ENCODE data around the gene AGBL3. TPM values are rescaled to one million over a fixed set of nuclear protein-coding genes. Genes with fewer than 3 reads are reported as not detected.

AGBL3 gene
- total RNA-seq, 2 experiments from 2014 or later: 2.2 to 2.5 TPM

DNA sequence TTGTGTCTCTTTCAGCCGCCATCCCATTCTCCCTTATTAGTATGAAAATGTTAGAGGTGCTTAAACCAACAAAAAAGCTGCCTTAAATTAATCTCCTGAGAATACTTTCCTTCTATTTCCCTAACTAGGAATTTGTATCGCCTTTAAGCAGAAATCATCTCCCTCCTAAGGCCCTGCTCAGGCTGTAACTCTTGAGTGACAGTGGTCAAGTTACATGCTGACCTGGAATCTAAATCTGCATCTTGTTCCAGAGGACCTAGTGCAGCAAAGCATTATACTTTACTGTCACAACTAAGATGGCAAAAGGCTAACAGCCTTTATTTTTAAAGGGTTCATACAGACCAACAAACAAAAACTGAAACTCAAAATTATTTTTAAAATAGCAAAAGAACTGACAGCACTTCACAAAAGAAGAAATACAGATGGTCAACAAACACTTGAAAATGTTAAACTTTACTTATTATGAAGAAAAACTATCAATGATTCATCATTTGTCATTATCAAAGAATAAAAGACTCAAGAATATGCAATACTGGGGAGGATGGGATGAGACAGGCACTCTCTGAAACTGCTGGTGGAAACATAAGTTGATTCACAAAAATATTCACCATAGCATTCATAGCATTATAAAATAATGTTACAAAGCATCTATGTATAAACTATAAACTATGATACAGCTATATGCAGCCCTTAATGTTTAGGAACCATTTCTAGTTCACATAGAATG is 173.2 kb downstream of the AGBL3 start:
- TF ChIP-seq, protein P1, sequence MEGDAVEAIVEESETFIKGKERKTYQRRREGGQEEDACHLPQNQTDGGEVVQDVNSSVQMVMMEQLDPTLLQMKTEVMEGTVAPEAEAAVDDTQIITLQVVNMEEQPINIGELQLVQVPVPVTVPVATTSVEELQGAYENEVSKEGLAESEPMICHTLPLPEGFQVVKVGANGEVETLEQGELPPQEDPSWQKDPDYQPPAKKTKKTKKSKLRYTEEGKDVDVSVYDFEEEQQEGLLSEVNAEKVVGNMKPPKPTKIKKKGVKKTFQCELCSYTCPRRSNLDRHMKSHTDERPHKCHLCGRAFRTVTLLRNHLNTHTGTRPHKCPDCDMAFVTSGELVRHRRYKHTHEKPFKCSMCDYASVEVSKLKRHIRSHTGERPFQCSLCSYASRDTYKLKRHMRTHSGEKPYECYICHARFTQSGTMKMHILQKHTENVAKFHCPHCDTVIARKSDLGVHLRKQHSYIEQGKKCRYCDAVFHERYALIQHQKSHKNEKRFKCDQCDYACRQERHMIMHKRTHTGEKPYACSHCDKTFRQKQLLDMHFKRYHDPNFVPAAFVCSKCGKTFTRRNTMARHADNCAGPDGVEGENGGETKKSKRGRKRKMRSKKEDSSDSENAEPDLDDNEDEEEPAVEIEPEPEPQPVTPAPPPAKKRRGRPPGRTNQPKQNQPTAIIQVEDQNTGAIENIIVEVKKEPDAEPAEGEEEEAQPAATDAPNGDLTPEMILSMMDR (IDR thresholded peaks at IDR 0.05): no peak
- ATAC-seq (ENCODE audit: poor library complexity) (no peak), DNase-seq (no peak)
- peaks cover 92% of the 10 kb centered on the region for H3K36me3 Mint-ChIP-seq (ENCODE audit: low read depth)
- Histone ChIP-seq H3K4me1 (ENCODE audit: insufficient read depth, low read length) (peaks cover 32% of the 10 kb centered on the region), H3K4me3 (ENCODE audit: low read length) (no peak overlapping the region), H3K36me3 (ENCODE audit: insufficient read depth, low read length) (peaks cover 37% of the 10 kb centered on the region), H3K27me3 (ENCODE audit: control insufficient read depth in 1 of 2, insufficient read depth in 2 of 2, low read length in 2 of 2) (no peaks in the 10 kb centered on the region), H3K27ac (ENCODE audit: low read depth in 1 of 2, low read length in 2 of 2) (no peak overlapping the region), H3K9me3 (ENCODE audit: control insufficient read depth in 1 of 2, insufficient read depth in 1 of 2, low read length in 2 of 2) (peaks cover 14 to 32% of the 10 kb centered on the region in 2 experiments)
- H3K27me3 Mint-ChIP-seq: no peaks in the 10 kb centered on the region
- intact Hi-C loops (cut with DNase I, micrococcal nuclease): loop anchor here in 1 of 2 experiments (10.0 kb wide), 3 partner anchors 295 to 705 kb away; partner anchors contain the start of genes AKR1B1 and STMP1
- H3K4me3 Mint-ChIP-seq: no peak overlapping the region
- peaks cover 25% of the 10 kb centered on the region for H3K9me3 Mint-ChIP-seq
- CTCF ChIA-PET: interaction anchor here (1.9 to 2.4 kb wide), 2 partner anchors 10 to 174 kb away, joined by 5 to 19 read pairs; partner anchors contain the start of genes AGBL3 and CYREN
- peaks cover 42% of the 10 kb centered on the region for H3K4me1 Mint-ChIP-seq (ENCODE audit: low read depth)
- POLR2A ChIA-PET: interaction anchor here (1.8 to 4.2 kb wide), 2 partner anchors 10 to 11 kb away, joined by 7 to 31 read pairs; partner anchors contain the start of genes CYREN and TMEM140
- peak overlapping the region; percentile 29 for H3K27ac Mint-ChIP-seq

DNA sequence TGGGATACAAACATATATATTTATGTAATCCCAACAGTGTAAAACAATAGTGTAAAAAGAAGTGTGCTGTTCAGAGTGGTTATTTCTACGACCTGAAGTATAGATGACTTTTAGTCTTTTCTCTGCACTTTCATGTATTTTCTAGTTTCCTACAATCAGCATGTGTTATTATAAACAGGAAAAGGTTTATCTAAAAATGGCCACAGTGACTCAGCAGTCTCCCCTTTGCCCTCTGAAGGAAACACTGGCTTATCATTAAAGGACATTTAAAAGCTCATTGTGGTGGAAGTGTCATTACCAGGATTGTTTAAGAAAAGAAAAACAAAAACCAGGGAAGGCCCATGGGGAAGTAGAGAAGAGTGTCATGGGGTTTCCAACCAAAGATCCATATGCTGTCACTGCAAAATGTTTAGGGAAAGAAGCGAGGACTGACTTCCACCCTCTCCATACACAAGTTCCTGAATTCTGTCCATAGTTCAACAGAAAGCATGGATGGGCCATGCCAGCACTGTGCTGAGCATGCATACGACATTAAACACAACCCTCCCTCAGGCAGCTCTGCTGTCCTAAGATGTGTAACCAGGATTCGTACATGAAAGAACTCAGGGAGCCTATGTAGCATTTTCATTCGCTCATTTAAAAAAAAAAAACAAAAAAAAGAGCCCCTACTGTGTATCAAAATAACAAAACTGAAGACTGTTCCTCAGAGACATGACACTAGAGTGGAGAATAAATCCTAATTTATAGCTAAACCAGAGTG is 174.0 kb downstream of the AGBL3 start:
- CTCF ChIA-PET: interaction anchor here (0.8 to 2.4 kb wide), 3 partner anchors 9 to 174 kb away, joined by 3 to 19 read pairs (median 5); partner anchors contain the start of genes AGBL3, CYREN and TMEM140
- Mint-ChIP-seq H3K27me3 (no peaks in the 10 kb centered on the region), H3K4me1 (ENCODE audit: low read depth) (peaks cover 34% of the 10 kb centered on the region), H3K27ac (peak overlapping the region; percentile 29), H3K4me3 (no peak overlapping the region), H3K36me3 (ENCODE audit: low read depth) (peaks cover 92% of the 10 kb centered on the region), H3K9me3 (peaks cover 17% of the 10 kb centered on the region)
- peaks cover 43% of the 10 kb centered on the region for H3K36me3 ChIP-seq (ENCODE audit: insufficient read depth, low read length)
- DNase-seq: peak in 1 of 14 experiments; percentile 47
- peaks cover 14 to 25% of the 10 kb centered on the region in 2 experiments for H3K9me3 ChIP-seq (ENCODE audit: control insufficient read depth in 1 of 2, insufficient read depth in 1 of 2, low read length in 2 of 2)
- intact Hi-C loops (cut with DNase I, micrococcal nuclease): loop anchor here in 1 of 2 experiments (10.0 kb wide), 3 partner anchors 295 to 705 kb away; partner anchors contain the start of genes AKR1B1 and STMP1
- no peak for ATAC-seq (ENCODE audit: poor library complexity)
- TF ChIP-seq, protein P1 (IDR thresholded peaks at IDR 0.05): no peak
- H3K27me3 ChIP-seq (ENCODE audit: control insufficient read depth in 1 of 2, insufficient read depth in 2 of 2, low read length in 2 of 2): no peaks in the 10 kb centered on the region
- no peak overlapping the region for H3K4me3 ChIP-seq (ENCODE audit: low read length)
- POLR2A ChIA-PET: interaction anchor here (0.9 to 1.8 kb wide), 3 partner anchors 9 to 12 kb away, joined by 3 to 7 read pairs (median 5); partner anchors contain the start of genes CYREN and TMEM140
- no peak overlapping the region for H3K27ac ChIP-seq (ENCODE audit: low read depth in 1 of 2, low read length in 2 of 2)
- peaks cover 32% of the 10 kb centered on the region for H3K4me1 ChIP-seq (ENCODE audit: insufficient read depth, low read length)
